WTC11 (cell line): ENCODE measurements around the gene PRKACG.

ENCODE experiments used
- CBFB ChIP-seq: sonication (generic); formaldehyde crosslinking; IDR thresholded peaks from 2 replicates; pipeline ENCODE4 v1.8.1; 2022; ENCODE audit warnings: mild to moderate bottlenecking, low read depth, missing genetic modification reagents
- FOXK1 ChIP-seq: sonication (generic); formaldehyde crosslinking; IDR thresholded peaks from 2 replicates; pipeline ENCODE4 v1.8.0; 2022; ENCODE audit warnings: mild to moderate bottlenecking, moderate library complexity, missing genetic modification reagents
- TF ChIP-seq, protein P1 (sequence below): fragments of 200-600 bp; IDR thresholded peaks from 2 replicates; pipeline ENCODE4 v1.8.0; 2022; ENCODE audit warnings: antibody characterized with exemption
- TF ChIP-seq, protein P2 (sequence below): sonication (generic); formaldehyde crosslinking; conservative IDR thresholded peaks from 2 replicates; pipeline ENCODE4 v1.8.1; 2022; ENCODE audit warnings: mild to moderate bottlenecking, missing genetic modification reagents

DNA sequence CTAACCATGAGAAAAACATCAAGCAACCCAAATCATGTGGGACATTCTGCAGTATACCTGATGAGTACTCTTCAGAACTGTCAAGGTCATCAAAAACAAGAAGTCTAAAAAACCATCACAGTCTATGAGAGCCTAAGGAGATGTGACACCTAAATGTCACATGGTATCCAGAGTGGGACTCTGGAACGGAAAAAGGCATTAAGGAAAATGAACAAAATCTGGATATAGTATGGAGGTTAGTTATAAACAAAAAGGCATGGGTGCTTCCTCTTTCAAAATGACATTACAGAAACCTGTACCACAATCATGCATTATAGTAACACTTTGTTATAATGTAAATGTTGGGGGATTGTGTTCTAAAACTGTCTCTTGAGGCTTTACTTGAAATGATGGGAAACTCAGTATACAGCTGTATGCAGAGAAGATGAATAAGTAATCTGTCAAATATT is 47.4 kb downstream of the PRKACG start:
- TF ChIP-seq, protein P1, sequence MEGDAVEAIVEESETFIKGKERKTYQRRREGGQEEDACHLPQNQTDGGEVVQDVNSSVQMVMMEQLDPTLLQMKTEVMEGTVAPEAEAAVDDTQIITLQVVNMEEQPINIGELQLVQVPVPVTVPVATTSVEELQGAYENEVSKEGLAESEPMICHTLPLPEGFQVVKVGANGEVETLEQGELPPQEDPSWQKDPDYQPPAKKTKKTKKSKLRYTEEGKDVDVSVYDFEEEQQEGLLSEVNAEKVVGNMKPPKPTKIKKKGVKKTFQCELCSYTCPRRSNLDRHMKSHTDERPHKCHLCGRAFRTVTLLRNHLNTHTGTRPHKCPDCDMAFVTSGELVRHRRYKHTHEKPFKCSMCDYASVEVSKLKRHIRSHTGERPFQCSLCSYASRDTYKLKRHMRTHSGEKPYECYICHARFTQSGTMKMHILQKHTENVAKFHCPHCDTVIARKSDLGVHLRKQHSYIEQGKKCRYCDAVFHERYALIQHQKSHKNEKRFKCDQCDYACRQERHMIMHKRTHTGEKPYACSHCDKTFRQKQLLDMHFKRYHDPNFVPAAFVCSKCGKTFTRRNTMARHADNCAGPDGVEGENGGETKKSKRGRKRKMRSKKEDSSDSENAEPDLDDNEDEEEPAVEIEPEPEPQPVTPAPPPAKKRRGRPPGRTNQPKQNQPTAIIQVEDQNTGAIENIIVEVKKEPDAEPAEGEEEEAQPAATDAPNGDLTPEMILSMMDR: no peak
- TF ChIP-seq, protein P2, sequence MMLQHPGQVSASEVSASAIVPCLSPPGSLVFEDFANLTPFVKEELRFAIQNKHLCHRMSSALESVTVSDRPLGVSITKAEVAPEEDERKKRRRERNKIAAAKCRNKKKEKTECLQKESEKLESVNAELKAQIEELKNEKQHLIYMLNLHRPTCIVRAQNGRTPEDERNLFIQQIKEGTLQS (CRISPR knock-in tag): no peak
- TF ChIP-seq FOXK1 (no peak), CBFB (CRISPR knock-in tag) (no peak)
